Sigmoid colon (tissue), 3 donors: ENCODE measurements around the gene GFER.

Source experiments
- CTCF ChIP-seq, 4 experiments: fragments of 450-650 bp in 3 of 4; fragments of 200-600 bp in 1 of 4; IDR thresholded peaks; one replicate each; pipeline ENCODE4 v1.5.1; 2016 to 2019; ENCODE audit warnings: antibody characterized with exemption in 4 of 4, mild to moderate bottlenecking in 3 of 4, moderate library complexity in 2 of 4
- POLR2A ChIP-seq, 2 donors: fragments of 450-650 bp; IDR thresholded peaks; one replicate each; pipeline ENCODE4 v1.6.1; 2016; ENCODE audit warnings: antibody characterized with exemption in 2 of 2, mild to moderate bottlenecking in 2 of 2, moderate library complexity in 2 of 2

- TF ChIP-seq POLR2A (IDR thresholded peaks at IDR 0.05) (no peak), CTCF (IDR thresholded peaks at IDR 0.05) (no peak)
Measured at GRCh38 chr16:1977875-1978268, 6.1 kb upstream of the GFER start.
